GM12878 (cell line): ENCODE results near the gene LHFPL2. TPM values are rescaled to one million over a fixed set of nuclear protein-coding genes. Genes with fewer than 3 reads are reported as not detected.

Source experiments
- ATF3 ChIP-seq: IDR thresholded peaks from 2 replicates; pipeline ENCODE4 v1.6.1; 2011; ENCODE audit warnings: low read depth, mild to moderate bottlenecking, low read length, moderate library complexity, borderline replicate concordance; ENCODE audit errors: extremely low read depth
- BACH1 ChIP-seq: fragments of 450-650 bp; IDR thresholded peaks from 2 replicates; pipeline ENCODE4 v1.6.1; 2017; ENCODE audit warnings: mild to moderate bottlenecking, borderline replicate concordance
- CBFB ChIP-seq: IDR thresholded peaks from 2 replicates; pipeline ENCODE4 v1.6.1; 2016; ENCODE audit warnings: antibody characterized with exemption, low read depth
- CTCF ChIP-seq, 3 experiments: IDR thresholded peaks in 2 of 3; conservative IDR thresholded peaks in 1 of 3; 2 replicates each; pipeline ENCODE4 v1.5.1; 2011; ENCODE audit warnings: low read depth in 3 of 3, low read length in 3 of 3, mild to moderate bottlenecking in 3 of 3, control low read depth in 2 of 3, moderate library complexity in 2 of 3, inconsistent platforms in 1 of 3, mixed read lengths in 1 of 3; ENCODE audit not compliant: control insufficient read depth in 2 of 3, insufficient read depth in 1 of 3; ENCODE audit errors: extremely low read depth in 1 of 3
- ESRRA ChIP-seq: IDR thresholded peaks from 2 replicates; pipeline ENCODE4 v1.6.1; 2012; ENCODE audit warnings: mild to moderate bottlenecking, low read length, improper control_type of control experiment
- GABPA ChIP-seq: IDR thresholded peaks from 2 replicates; pipeline ENCODE4 v1.6.1; 2014; ENCODE audit warnings: antibody characterized with exemption, low read depth, mild to moderate bottlenecking, inconsistent platforms
- IRF5 ChIP-seq: fragments of 450-650 bp; IDR thresholded peaks from 2 replicates; pipeline ENCODE4 v1.6.1; 2017; ENCODE audit warnings: borderline replicate concordance
- MEF2B ChIP-seq: fragments of 450-650 bp; IDR thresholded peaks from 2 replicates; pipeline ENCODE4 v1.6.1; 2018; ENCODE audit warnings: mild to moderate bottlenecking, moderate library complexity; ENCODE audit not compliant: partially characterized antibody, poor library complexity, severe bottlenecking
- MLLT1 ChIP-seq: fragments of 450-650 bp; IDR thresholded peaks from 2 replicates; pipeline ENCODE4 v1.6.1; 2016; ENCODE audit warnings: mild to moderate bottlenecking
- MYB ChIP-seq: fragments of 150-350 bp; IDR thresholded peaks from 2 replicates; pipeline ENCODE4 v1.6.1; 2014; ENCODE audit warnings: mild to moderate bottlenecking, low read depth, low read length, borderline replicate concordance
- RB1 ChIP-seq: fragments of 450-650 bp; formaldehyde crosslinking; IDR thresholded peaks from 2 replicates; pipeline ENCODE4 v1.6.1; 2017; ENCODE audit warnings: mild to moderate bottlenecking, borderline replicate concordance
- polyA plus RNA-seq, 11 experiments: library from polyadenylated mRNA; depleted of rRNA in 4 of 11; unstranded in 6 of 11; stranded (reverse) in 5 of 11; fragments of >200 nt; fragmentation: Nextera tagmentation in 4 of 11; fragmentation: Illumina TruSeq in 1 of 11; extraction: Ambion mirVana in 4 of 11; extraction: Trizol in 1 of 11; gene quantifications; 1 replicate in 1 of 11; 2 replicates in 10 of 11; pipeline versions ENCODE4 v1.2.1 to v1.2.3, GENCODE V29; 2011 to 2016; ENCODE audit warnings: inconsistent platforms in 2 of 11, missing spikeins in 2 of 11, low read depth in 1 of 11
- total RNA-seq, 4 experiments: library from RNA; depleted of rRNA in 3 of 4; stranded (reverse); fragments of >200 nt in 3 of 4; fragmentation: Illumina TruSeq in 1 of 4; extraction: Trizol in 1 of 4; gene quantifications; 2 replicates each; pipeline versions ENCODE4 v1.2.1 to v1.2.3, GENCODE V29; 2013 to 2021

LHFPL2 gene
- total and polyA plus RNA-seq, 10 of the 15 experiments (the other 5 are each of a cell fraction or from before 2014, with no cell fraction given), result 4.1 to 21.8 (median 12.5) TPM

GRCh38 chr5:78519198-78519941 lies 129.2 kb downstream of the LHFPL2 start (continued):
- no peak for TF ChIP-seq MLLT1
- no peak for TF ChIP-seq GABPA
- TF ChIP-seq ATF3, result no peak
- TF ChIP-seq CTCF (IDR thresholded peaks at IDR 0.05 in 2 of 3, conservative IDR thresholded peaks at IDR 0.05 in 1 of 3; ENCODE audit: control insufficient read depth in 2 of 3, extremely low read depth in 1 of 3, insufficient read depth in 1 of 3, low read depth in 3 of 3, low read length in 3 of 3), result no peak
- TF ChIP-seq BACH1, result no peak
- TF ChIP-seq MYB, result no peak
- TF ChIP-seq ESRRA, result no peak
- TF ChIP-seq MEF2B, result peak; percentile 92
- no peak for TF ChIP-seq CBFB
- no peak for TF ChIP-seq RB1
- no peak for TF ChIP-seq IRF5
- TF ChIP-seq, all 136 proteins: peak for 13
